GOT3 (cell line): ENCODE measurements around the gene CIC.
"Not testable (repeated sequence)": the region's sequence is repeated elsewhere in the genome, so short reads cannot be mapped to it uniquely, and the experiment has no call there.

Source experiments
- DNase-seq: peaks from one replicate; lab custom pipeline; 2025; ENCODE audit warnings: mixed read lengths; lab: John Stamatoyannopoulos, UW

Gene CIC

DNA sequence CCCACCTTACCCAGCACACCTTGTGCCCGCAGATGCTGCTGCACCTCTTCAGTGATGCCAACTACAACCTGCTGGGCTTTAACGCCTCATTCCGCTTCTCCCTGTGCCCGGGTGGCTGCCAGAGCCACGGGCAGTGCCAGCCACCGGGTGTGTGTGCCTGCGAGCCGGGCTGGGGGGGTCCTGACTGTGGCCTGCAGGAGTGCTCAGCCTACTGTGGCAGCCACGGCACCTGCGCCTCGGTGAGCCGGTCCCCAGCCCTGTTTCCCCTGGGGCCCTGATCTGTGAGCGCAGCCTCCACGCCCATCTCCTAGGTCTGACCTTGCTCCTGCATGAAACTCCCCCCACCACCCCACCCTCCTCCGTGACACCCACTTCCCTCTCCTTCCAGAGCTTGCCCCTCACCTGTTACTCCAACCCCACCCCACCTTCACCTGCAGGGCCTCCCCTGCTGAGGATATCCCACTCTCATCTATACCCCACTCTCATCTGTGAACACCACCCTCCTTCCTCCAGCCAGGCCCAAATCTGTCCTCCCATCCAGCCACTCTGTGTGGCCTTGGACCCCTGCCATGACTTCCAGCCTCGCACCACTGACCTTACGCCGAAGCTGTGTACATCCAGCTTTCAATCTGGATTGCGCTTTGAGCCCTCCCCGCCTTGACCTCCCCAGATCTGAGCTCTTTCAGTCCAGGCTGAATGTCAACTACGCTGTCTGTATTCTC, 65.1 kb downstream of the CIC start:
- no peak for DNase-seq

DNA sequence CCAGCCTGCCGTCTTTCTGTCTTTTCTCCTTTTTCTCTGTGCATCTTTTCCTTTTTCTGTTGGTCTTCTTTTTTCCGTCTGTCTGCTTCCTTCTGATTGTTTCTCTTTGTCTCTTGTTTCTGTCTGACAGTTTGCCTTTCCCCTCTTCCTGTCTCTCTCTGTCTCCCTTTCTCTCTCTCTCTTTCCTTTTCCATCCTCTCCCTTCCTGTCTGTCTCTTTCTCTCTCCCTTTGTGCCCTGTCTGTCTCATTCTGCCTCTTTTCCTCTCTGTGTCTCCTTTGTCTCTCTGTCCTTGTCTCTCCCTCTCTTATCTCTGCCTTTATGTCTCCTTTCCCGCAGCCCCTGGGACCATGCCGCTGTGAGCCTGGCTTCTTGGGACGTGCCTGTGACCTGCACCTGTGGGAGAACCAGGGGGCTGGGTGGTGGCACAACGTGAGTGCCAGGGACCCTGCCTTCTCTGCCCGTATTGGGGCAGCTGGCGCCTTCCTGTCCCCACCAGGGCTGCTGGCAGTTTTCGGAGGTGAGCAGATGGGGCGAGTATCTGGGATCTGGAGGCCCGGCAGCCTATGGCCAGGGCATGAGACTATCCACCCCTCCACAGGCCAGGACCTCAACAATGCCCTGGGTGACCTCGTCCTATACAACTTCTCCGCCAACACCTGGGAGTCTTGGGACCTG, 65.8 kb downstream of the CIC start:
- no peak for DNase-seq

DNA sequence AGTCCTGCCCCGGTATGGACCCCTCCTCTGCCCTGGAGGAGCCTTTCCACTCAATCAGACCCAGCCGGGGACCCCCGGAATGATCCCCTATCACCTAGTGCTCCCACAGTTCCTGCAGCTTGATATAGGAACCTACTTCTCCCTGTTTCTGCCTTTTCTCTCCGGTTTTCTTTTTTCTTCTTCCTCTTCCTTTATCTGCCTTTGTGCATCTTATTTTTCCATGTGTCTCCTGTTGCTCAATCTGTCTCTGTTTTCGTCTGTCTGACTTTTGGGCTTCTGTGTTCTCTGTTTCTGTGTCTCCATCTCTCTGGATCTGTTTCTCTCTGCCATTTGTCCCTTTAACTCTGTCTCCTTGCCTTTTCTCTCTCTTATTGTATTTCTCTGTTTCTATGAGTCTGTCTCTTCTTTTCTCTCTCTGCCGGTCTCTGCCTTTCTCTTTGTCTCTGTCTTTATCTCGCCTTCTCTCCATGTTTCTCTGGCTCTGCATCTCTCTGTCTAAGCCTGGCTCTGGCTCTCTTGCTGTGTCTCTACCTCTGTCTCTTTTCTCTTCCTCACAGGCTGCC, 66.4 kb downstream of the CIC start:
- no peak for DNase-seq

DNA sequence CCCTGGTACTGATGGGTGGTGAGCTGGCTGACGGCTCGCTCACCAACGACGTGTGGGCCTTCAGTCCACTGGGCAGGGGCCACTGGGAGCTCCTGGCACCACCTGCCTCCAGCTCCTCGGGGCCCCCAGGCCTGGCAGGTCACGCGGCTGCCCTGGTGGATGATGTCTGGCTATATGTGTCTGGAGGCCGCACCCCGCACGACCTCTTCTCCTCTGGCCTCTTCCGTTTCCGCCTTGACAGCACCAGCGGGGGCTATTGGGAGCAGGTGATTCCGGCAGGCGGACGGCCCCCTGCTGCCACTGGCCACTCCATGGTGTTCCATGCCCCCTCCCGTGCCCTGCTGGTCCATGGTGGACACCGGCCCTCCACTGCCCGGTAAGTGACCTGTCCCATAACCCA, 66.9 kb downstream of the CIC start:
- DNase-seq = no peak

DNA sequence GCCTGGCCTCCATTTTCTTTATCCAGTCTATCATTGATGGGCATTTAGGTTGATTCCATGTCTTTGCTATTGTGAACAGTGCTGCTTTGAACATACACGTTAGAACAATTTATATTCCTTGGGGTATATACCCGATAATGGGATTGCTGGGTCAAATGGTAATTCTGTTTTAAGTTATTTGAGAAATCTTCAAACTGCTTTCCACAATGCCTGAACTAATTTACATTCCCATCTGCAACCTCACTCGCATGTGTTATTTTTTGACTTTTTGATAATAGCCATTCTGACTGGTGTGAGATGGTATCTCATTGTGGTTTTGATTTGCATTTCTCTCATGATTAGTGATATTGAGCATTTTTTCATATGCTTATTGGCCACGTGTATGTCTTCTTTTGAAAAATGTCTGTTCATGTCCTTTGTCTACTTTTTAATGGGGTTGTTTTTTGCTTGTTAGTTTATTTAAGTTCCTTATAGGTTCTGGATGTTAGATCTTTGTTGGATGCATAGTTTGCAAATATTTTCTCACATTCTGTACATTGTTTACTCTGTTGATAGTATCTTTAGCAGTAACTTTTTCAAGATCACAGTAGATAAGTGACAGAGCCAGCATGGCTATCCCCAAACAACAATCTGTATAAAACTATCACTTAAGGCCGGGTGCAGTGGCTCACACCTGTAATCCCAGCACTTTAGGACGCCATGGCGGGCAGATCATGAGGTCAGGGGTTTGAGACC, 70.2 kb downstream of the CIC start:
- not testable (repeated sequence) for DNase-seq

DNA sequence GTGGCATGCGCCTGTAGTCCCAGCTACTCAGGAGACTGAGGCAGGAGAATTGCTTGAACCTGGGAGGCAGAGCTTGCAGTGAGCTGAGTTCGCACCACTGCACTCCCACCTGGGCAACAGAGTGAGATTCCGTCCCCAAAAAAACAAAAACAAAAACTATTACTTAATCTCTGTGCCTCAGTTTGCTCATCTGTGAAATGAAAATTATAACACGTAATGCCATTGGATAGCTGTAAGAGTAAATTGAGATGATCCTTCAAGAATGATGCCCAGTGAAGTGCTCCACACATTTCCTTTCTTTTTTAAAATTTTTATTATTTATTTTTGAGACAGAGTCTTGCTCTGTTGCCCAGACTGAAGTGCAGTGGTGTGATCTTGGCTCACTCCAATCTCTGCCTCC, 70.9 kb downstream of the CIC start:
- DNase-seq = not testable (repeated sequence)

DNA sequence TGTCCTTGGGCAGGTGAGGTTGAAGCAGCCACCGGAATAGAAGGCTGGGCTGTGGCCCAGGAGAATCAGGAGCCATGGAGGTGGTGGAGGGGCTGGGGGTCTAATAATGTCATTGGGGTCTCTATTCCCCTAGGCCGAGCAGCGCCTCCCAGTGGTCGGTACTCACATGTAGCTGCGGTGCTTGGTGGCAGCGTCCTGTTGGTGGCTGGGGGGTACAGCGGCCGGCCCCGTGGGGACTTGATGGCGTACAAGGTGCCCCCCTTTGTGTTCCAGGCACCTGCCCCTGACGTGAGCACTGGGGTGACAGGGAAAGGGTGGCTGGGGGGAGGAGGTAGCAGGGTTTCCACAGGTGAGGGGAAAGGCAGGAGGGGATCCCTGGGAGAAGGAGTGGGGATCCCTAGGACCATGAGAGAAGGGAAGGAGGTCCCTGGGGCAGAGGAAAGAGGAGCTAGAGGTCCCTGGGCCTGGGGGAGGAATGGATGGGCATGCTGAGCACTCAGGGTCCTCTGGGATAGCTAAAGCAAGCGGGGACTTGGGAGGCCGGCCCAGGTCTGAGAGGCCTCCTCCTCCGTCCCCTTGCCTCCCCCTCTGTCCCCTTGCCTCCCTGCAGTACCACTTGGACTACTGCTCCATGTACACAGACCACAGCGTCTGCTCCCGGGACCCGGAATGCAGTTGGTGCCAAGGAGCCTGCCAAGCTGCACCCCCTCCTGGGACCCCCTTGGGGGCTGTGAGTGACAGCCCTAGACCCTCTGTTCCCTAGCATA, 74.5 kb downstream of the CIC start:
- no peak for DNase-seq

DNA sequence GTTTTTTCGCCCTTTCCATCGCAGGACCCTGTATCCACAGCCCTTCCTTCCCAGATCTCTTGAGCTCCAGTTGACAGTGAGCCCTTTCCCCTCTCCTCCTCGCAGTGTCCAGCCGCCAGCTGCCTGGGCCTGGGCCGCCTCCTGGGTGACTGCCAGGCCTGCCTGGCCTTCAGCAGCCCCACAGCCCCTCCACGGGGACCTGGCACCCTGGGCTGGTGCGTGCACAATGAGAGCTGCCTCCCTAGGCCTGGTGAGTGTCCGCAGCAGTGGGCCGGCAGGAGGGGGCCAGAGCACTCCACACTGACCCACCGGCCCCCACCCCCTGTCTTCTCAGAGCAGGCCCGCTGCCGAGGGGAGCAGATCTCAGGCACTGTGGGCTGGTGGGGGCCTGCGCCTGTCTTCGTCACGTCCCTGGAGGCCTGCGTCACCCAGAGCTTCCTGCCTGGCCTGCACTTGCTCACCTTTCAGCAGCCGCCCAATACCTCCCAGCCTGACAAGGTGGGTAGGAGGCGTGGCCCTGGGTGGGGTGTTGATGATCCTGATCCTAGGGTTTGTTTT, 75.4 kb downstream of the CIC start:
- no peak for DNase-seq
